A549 (cell line): ENCODE results near the gene UQCC2.

Source experiments
- CBX2 ChIP-seq: fragments of 200-600 bp; sonication (generic); IDR thresholded peaks from 2 replicates; pipeline ENCODE4 v1.6.1; 2016; ENCODE audit warnings: low read depth, mild to moderate bottlenecking, borderline replicate concordance
- KDM5A ChIP-seq: fragments of 200-600 bp; sonication (generic); IDR thresholded peaks from 2 replicates; pipeline ENCODE4 v1.6.1; 2016; ENCODE audit warnings: antibody characterized with exemption, mild to moderate bottlenecking
- POLR2A ChIP-seq: IDR thresholded peaks from 2 replicates; pipeline ENCODE4 v1.6.1; 2012; ENCODE audit warnings: mild to moderate bottlenecking, low read length
- TF ChIP-seq, protein P1 (sequence below): fragments of >200 bp; sonication (Bioruptor Twin); formaldehyde crosslinking; IDR thresholded peaks from 3 replicates; pipeline ENCODE4 v1.5.1; 2016

DNA sequence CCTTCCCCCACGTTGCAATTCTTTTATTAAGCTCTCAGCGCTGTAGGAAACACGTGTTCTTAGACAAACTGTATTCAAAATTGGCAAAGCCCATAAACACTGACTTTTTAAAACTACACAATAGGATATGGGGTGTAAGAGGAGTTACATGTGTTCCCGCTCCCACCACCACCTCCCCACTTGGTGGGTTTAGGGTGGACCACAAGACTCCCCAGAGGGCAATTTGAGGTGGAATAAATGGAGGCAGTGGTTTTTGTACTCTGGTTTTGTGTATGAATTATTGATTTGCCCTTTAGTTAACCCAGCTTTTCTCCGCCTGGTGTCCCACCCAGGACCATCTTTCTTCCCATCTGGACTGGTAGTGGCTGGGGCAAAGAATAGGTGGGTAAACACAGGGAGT is 3.7 kb downstream of the UQCC2 start:
- TF ChIP-seq KDM5A (no peak), POLR2A (no peak), CBX2 (no peak)
- TF ChIP-seq, protein P1, sequence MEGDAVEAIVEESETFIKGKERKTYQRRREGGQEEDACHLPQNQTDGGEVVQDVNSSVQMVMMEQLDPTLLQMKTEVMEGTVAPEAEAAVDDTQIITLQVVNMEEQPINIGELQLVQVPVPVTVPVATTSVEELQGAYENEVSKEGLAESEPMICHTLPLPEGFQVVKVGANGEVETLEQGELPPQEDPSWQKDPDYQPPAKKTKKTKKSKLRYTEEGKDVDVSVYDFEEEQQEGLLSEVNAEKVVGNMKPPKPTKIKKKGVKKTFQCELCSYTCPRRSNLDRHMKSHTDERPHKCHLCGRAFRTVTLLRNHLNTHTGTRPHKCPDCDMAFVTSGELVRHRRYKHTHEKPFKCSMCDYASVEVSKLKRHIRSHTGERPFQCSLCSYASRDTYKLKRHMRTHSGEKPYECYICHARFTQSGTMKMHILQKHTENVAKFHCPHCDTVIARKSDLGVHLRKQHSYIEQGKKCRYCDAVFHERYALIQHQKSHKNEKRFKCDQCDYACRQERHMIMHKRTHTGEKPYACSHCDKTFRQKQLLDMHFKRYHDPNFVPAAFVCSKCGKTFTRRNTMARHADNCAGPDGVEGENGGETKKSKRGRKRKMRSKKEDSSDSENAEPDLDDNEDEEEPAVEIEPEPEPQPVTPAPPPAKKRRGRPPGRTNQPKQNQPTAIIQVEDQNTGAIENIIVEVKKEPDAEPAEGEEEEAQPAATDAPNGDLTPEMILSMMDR, result no peak
